AG09319 (cell line): ENCODE data around the gene DNAH8.
A peak's percentile ranks its signal among the peaks of the same experiment; 100 is the strongest.
"Not testable (repeated sequence)": the region's sequence is repeated elsewhere in the genome, so short reads cannot be mapped to it uniquely, and the experiment has no call there.

Experiments used
- DNase-seq: peaks from one replicate; pipeline ENCODE4 v3.0.0-alpha.2; 2010; ENCODE audit warnings: low read depth; ENCODE audit errors: extremely low read depth
- CTCF ChIP-seq: IDR thresholded peaks from 2 replicates; pipeline ENCODE4 v1.5.1; 2011; ENCODE audit warnings: low read depth, mild to moderate bottlenecking, inconsistent platforms, low read length, moderate library complexity

DNAH8 gene

GRCh38 chr6:38865521-38866174, 150.5 kb downstream of the DNAH8 start:
- no peak for DNase-seq

DNA sequence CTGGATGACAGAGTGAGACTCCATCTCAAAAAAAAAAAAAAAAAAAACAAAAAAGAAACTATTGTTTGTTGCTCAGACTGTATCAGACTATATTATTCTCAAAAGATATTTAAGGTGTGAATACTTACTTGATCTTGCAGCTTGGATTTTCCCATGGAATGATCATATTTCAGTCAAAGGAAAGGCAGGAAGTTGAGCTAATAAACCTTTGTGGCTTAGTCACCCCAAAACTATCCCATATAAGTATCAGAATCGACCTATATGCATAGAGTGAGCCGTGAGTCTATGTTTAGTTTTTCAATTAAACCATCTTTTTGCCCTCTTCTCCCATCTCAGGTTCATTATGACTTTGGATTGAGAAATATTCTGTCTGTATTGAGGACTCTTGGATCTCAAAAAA, 152.6 kb downstream of the DNAH8 start:
- DNase-seq: no peak
- no peak for TF ChIP-seq CTCF

More at GRCh38 chr6:38865521-38866174, 150.5 kb downstream of the DNAH8 start:
- no peak for TF ChIP-seq CTCF

- DNase-seq: no peak
- peak; percentile 92 for TF ChIP-seq CTCF
These were observed 156.8 kb downstream of the DNAH8 start for GRCh38 chr6:38871741-38872568.

DNA sequence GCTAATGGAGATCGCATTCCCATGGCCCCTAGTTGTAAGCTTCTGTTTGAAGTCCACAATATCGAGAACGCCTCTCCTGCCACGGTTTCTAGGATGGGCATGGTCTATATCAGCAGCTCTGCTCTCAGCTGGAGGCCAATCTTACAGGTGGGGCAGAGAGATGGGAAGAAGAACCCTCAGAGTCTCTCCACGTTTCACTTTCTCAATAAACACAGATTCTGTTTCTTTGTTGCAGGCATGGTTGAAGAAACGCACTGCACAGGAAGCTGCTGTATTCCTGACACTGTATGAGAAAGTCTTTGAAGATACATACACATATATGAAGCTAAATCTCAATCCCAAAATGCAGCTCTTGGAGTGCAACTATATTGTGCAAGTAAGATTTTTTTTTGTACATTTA, 157.9 kb downstream of the DNAH8 start:
- DNase-seq: no peak
- TF ChIP-seq CTCF: no peak

DNA sequence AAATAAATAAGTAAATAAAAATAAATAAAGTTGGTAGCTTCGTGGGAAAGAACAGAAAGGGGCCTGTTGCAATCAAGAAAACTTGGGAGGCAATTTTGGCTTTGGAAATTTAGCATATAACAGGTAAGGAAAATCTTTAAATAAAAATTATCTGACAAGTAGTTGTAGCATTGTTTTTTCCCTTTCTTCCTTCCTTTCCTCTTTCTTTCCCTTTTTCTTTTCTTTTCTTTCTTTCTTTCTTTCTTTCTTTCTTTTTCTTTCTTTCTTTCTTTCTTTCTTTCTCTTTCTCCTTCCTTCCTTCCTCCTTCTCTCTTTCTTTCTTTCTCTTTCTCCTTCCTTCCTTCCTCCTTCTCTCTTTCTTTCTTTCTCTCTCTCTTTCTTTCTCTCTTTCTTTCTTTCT, 158.7 kb downstream of the DNAH8 start:
- DNase-seq: not testable (repeated sequence)

DNA sequence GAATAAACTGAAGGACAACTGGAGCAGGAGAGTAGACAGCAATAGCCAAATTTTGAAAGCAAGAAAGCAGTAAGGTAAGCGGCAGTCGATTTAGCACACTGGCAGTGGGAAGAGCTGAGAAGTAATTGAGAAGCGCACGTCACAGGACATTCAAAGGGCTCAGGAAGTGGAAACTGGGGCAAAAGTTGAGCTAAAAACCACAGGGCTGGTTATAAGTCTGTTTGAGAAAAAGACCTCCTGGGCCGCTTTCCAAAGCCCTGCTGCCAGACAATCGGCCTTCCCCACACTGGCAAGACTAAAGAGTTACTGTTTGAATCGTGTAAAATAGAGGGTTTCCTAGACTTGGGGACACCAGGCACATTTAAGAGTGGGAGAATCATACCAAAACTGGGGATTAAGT, 161.4 kb downstream of the DNAH8 start:
- TF ChIP-seq CTCF: no peak
- no peak for DNase-seq

DNA sequence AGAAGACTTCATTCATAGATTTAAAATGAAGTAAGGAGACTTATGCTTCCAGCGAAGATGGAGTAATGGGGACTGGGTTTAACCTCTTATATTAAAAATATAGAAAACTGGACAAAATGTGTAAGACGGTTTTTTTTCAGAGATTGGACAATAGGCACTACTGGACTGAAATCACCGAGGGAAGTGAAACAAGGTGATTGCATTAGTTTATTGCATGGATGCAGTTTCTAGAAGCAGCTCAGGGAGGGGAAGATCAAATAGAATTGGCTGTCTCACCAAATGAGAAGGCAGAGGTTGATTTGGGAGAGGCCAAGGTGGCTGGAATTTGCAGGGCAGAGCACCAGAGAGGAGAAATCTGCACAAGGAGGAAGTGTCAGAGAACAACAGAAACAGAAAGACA, 162.6 kb downstream of the DNAH8 start:
- no peak for DNase-seq
- TF ChIP-seq CTCF: no peak

GRCh38 chr6:38882157-38882556, 167.0 kb downstream of the DNAH8 start:
- no peak for DNase-seq
- no peak for TF ChIP-seq CTCF
